HG02884 (cell line): ENCODE data around the gene RAET1E.
"Not testable (repeated sequence)": the region's sequence is repeated elsewhere in the genome, so short reads cannot be mapped to it uniquely, and the experiment has no call there.

Experiments used
- ATAC-seq: cut with Tn5 transposase; IDR thresholded peaks from one replicate; pipeline ENCODE4 v1.9.1; 2021; ENCODE audit warnings: mild to moderate bottlenecking, moderate library complexity; ENCODE audit not compliant: unreplicated experiment

RAET1E gene

DNA sequence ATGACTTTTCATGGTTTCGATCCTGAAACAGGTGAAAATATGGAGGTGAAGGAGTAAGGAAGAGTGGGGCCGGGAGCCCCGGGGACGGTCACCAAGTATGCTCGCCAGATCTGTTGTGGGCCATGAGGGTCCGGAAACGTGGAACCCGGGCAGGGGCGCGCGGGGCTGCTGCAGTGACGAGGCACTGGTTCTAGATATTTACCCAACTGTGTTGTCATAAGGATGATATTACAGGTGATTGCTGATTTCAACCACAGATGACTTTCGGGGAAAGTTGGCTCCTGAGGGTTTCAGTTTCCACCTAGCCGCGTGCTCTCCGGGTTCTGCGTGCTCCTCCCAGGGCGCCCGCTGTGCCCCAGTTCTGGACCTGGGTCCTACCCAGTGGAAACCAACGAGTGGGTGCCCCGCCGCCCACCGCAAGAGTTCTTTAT is 12.8 kb upstream of the RAET1E start:
- no peak for ATAC-seq

DNA sequence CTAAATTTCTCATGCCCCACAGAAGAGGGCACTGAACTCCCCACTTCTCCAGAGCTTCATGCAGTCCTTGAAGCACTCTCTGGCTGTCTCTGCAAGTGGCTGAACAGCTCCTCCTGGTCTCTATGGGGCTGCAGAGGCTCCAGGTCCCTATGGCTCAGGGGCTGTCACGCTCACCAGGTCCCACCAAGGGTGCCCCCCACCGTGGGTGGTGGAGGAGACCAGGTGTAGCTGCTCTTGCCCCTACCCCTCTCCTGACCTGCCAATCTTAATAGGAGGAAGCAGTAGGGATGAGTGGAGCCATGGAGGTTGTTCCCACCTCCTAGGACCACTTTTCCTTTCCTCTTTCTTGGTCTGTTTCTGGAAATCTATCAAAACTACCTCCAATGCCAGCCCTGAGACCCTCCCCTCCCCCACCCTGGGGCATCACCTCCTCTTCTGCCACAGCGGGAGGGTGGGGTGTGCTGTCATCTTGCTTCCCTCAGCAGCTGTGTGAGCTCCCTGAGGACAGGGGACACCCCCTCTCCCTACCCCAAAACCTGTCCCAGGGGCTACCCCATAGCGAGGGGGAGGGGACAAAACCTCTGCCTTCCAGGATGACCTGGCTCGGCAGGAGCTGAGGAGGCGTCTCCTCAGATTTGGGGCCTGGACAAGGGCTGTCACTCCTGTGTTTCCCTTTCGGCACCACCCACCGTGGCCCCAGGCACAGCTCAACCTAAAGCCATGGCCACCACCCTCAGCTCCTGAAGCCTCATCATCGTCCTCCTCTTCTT is 12.0 kb upstream of the RAET1E start:
- no peak for ATAC-seq

DNA sequence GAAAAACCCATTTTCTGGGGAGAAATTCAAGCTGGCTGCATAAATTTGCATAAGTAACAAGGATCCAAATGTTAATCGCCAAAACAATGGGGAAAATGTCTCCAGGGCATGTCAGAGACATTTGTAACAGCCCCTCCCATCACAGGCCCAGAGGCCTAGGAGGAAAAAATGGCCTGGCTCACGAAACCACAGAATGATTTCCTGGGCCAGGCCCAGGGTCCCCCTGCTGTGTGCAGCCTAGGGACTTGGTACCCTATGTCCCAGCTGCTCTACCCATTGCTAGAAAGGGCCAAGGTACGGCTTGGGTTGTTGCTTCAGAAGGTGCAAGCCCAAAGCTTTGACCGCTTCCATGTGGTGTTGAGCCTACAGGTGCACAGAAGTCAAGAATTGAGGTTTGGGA is 10.6 kb upstream of the RAET1E start:
- ATAC-seq, result not testable (repeated sequence)

DNA sequence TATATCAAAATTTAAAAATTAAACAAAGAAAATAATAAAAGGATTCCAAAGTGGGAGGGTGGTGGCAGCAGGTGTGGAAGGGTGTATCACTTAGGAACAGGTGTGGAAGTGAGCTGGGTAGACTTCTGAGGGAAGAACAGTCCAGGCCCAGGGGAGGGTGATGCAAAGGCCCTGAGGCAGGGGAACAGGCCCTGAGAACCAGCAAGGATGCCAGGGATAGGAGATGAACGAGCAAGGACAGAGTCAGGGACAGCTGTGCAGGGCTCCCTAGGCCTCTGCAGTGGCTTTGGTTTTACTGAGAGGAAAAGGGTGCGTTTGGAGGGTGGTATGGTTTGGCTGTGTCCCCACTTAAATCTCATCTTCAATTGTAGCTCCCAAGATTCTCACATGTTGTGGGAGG is 9.4 kb upstream of the RAET1E start:
- no peak for ATAC-seq

- no peak for ATAC-seq
These were observed 8.5 kb upstream of the RAET1E start for GRCh38 chr6:149906405-149906804.

DNA sequence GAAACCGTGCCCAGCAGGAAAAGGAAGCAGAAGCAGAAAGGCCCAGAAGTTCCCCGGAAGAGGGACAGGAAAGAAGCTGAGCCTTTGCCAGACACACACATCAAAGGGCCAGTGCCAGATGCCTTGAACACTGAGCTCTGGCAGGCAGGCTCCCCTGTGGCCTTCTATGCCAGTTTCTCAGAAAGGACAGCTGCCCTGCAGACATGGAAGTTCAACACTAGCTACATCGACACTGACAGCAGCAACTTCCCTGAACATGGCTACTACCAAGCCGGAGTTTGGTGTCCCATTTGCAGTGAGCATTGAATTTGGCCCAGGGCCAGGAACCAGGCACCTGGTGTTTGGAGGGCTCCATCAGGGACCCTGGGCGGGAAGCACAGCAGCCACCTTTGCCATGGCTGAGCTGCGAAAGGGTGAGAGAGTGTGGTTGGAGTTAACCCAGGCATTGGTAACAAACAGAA is 8.0 kb upstream of the RAET1E start:
- ATAC-seq, result no peak

- no peak for ATAC-seq
These were observed 7.5 kb upstream of the RAET1E start for GRCh38 chr6:149905371-149905910.

GRCh38 chr6:149904661-149905370 is 6.9 kb upstream of the RAET1E start:
- ATAC-seq, result no peak

DNA sequence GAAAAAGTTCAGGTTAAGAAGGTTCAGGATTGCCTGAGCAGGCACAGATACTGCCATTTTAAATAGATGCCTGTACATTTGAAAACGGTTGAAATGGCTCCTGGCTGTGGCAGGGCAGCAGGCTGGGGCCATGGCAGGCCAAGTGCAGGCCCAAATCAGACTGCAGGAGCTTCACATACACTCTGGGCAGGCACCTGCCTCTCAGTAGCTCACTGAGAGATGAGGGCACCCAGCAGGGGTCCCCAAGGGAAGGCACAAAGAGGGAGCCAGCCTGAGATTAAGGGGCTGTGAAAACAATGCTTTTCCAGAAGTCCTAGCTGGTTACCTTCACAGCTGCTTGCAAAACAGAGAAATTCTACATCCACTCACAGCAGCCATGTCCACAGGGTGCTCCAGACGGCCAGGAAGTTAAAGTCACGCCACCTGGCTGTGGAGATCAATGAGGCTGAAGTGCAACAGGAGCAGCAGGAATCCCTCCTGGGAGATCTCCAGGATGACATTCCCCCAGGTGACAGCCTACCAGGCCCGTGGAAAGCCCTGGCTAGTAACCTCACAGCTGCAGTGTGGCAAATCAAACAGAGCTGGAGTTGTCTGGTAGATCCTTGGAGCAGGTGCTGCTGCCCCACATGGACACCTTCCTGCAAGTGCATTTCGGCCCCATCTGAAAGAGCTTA is 6.2 kb upstream of the RAET1E start:
- no peak for ATAC-seq

DNA sequence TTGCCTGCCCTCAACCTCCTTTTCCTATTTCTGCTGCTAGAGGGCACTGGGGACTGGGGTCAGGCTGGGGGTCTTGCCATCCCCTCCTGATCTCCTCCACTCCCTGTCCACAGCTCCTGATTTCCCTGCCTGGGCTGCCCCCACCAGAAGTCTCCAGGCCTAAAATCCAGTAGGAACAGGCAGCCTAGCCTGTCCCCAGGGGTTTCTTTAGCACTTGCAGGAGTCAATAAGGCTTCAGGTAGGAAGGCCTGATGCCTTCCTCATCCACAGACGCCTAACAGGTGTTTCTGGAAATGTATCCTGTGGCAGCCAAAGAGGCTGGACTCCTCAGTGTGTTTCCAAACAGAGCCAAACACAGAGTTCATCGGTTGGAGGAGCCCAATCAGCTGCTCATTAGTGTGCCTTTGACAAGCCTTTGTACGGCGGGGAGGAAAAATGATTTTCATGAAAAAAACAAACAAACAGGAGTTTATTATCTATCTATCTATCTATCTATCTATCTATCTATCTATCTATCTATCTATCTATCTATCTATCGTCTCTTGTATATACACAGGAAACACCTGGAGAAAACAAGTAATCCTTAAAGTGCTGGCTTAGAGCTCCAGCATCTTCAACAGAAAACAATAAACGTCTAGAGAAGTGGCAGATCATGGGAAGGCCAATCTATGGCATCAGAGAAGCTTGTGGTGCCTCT is 3.7 kb upstream of the RAET1E start:
- no peak for ATAC-seq

- ATAC-seq, result no peak
These were observed 2.9 kb upstream of the RAET1E start for GRCh38 chr6:149900620-149901443.

DNA sequence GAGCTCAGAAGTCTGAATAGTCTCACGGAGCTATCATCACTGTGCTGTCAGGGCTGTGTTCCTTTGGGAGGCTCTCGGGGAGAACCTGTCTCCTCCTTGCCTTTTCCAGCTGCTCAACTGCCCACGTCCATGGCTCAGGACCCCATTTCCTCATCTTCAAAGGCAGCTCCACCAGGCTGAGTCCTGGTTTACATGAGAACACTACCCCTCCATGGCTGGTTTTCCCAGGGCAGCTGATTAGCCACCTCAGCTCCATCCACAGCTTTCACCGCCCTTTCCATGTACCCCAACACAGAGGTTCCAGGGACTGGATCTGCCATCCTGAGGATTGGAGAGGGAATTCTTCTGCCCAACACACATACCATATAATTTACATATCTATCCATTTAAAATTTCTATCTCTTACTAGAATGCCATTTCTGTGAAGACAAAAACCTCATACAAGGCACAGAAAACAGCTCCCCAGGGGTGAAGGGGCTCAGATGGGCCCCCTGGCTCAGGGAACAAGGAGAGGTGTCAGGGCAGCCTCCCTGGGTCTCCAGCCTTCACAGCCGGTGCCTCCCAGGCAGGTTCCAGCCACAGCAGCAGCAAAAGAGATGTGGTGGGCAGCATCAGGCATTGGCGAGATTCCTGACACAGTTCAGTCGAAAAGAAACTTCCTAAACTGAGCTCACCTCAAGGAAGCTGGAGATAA is 2.2 kb upstream of the RAET1E start:
- ATAC-seq, result no peak

DNA sequence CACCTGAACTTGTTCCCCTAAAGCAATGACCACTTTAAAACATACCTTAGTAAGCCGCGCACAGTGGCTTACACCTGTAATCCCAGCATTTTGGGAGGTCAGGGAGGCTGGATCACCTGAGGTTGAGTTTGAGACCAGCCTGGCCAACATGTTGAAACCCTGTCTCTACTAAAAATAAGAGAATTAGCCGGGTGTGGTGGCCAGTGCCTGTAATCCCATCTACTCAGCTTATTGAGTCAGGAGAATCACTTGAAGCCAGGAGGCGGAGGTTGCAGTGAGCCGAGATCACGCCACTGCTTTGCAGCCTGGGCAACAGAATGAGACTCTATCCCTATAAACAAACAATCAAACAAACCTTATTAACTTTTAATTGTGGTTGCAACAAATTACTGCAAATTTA is 1.6 kb upstream of the RAET1E start:
- no peak for ATAC-seq

- no peak for ATAC-seq
These were observed 1.1 kb upstream of the RAET1E start for GRCh38 chr6:149898966-149899365.

DNA sequence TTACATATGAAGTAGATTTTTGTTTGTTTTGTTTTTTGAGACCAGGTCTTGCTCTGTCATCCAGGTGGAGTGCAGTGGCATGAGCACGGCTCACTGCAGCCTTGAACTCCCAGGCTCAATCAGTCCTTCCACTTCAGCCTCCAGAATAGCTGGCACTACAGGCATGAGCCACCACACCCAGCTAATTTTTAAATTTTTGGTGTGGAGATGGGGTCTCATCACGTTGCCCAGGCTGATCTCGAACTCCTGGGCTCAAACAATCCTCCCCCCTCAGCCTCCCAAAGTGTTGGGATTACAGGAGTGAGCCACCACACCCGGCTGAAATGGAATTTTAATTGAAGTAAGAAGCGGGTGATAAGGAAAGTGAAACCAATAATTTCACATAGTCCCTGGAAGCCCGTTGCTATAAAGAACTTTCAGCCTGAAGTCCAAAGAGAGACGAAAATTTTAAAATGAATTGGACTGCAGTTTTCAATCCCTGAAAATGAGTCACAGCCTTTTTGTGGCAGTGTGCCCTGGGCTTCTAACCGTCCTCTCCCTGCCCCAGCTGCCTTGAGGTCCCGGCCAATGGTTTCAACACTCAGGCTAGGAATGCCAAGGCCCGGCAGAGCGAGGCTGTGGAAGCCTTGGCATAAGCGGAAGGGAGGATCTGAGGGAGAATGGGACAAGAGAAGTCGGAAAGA is 757 bp downstream of the RAET1E start:
- ATAC-seq, result no peak

GRCh38 chr6:149896491-149896890 is 1.4 kb downstream of the RAET1E start:
- ATAC-seq, result no peak

GRCh38 chr6:149895833-149896271 is 2.1 kb downstream of the RAET1E start:
- ATAC-seq, result no peak

DNA sequence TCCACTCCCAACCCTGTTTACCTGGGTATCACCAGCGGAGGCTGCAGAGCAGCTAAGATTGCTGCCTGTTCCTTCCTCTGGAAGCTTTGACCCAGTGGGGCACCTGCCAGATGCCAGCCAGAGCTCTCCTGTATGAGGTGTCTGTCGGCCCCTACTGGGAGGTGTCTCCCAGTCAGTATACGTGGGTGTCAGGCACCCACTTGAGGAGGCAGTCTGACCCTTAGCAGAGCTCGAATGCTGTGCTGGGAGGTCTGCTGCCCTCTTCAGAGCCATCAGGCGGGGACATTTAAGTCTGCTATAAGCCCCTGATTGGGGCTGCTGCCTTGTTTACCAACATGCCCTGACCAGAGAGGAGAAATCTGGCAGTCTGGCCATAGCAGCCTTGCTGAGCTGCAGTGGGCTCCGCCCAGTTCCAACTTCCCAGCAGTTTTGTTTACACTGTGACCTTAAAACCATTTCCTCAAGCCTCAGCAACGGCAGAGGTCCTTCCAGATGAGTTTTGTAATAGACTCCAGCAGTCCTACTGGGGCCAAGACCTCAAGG is 2.8 kb downstream of the RAET1E start:
- ATAC-seq, result no peak

DNA sequence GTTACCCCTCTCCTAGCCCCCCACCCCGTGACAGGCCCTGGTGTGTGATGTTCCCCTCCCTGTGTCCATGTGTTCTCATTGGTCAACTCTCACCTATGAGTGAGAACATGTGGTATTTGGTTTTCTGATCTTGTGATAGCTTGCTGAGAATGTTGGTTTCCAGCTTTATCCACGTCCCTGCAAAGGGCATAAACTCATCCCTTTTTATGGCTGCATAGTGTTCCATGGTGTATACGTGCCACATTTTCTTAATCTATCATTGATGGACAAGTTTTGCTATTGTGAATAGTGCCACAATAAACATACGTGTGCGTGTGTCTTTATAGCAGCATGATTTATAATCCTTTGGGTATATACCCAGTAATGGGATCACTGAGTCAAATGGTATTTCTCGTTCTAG is 6.0 kb downstream of the RAET1E start:
- ATAC-seq, result not testable (repeated sequence)
